ENCODE data around the gene ZNF576. TPM values are rescaled to one million over a fixed set of nuclear protein-coding genes. Genes with fewer than 3 reads are reported as not detected.
"Not testable (repeated sequence)": the region's sequence is repeated elsewhere in the genome, so short reads cannot be mapped to it uniquely, and the experiment has no call there.

The ZNF576 gene
- total RNA-seq, 1 experiment from 2014 or later: 14.1 TPM

DNA sequence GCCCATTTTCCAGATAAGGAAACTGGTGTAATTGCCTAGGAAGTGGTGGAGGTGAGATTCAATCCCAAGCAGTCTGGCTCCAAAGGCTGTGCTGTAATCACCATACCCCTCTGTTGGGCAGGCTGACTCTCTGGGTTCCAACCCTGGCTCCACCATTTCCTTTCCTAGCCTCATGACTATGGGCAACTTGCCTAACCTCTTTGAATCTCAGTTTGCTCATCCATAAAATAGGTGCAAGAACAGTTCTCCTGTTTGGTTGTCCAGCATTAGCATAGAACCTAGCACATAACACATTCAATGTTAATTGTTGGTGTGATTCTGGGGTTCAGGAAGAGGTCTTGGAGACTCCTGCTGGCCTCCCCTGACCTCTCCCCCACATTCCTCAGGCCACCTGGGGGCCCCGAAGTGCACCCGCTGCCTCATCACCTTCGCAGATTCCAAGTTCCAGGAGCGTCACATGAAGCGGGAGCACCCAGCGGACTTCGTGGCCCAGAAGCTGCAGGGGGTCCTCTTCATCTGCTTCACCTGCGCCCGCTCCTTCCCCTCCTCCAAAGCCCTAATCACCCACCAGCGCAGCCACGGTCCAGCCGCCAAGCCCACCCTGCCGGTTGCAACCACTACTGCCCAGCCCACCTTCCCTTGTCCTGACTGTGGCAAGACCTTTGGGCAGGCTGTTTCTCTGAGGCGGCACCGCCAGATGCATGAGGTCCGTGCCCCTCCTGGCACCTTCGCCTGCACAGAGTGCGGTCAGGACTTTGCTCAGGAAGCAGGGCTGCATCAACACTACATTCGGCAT is 2.2 kb downstream of the ZNF576 start:
- TF ChIP-seq TCF7L2 (IDR thresholded peaks at IDR 0.05; ENCODE audit: low read depth, low read length): no peak
- TF ChIP-seq, protein P1, sequence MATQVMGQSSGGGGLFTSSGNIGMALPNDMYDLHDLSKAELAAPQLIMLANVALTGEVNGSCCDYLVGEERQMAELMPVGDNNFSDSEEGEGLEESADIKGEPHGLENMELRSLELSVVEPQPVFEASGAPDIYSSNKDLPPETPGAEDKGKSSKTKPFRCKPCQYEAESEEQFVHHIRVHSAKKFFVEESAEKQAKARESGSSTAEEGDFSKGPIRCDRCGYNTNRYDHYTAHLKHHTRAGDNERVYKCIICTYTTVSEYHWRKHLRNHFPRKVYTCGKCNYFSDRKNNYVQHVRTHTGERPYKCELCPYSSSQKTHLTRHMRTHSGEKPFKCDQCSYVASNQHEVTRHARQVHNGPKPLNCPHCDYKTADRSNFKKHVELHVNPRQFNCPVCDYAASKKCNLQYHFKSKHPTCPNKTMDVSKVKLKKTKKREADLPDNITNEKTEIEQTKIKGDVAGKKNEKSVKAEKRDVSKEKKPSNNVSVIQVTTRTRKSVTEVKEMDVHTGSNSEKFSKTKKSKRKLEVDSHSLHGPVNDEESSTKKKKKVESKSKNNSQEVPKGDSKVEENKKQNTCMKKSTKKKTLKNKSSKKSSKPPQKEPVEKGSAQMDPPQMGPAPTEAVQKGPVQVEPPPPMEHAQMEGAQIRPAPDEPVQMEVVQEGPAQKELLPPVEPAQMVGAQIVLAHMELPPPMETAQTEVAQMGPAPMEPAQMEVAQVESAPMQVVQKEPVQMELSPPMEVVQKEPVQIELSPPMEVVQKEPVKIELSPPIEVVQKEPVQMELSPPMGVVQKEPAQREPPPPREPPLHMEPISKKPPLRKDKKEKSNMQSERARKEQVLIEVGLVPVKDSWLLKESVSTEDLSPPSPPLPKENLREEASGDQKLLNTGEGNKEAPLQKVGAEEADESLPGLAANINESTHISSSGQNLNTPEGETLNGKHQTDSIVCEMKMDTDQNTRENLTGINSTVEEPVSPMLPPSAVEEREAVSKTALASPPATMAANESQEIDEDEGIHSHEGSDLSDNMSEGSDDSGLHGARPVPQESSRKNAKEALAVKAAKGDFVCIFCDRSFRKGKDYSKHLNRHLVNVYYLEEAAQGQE (IDR thresholded peaks at IDR 0.05; ENCODE audit: insufficient read depth in 1 of 2, low read depth in 2 of 2, low read length in 1 of 2): no peak
- no peak for TF ChIP-seq CTCF (IDR thresholded peaks at IDR 0.05)
- no peak for TF ChIP-seq POLR2AphosphoS5 (IDR thresholded peaks at IDR 0.05; ENCODE audit: low read depth, low read length)
- no peak for TF ChIP-seq SIN3A (IDR thresholded peaks at IDR 0.05; ENCODE audit: borderline replicate concordance, insufficient read depth, low read depth, low read length)
- peaks cover 6% of the 10 kb centered on the region; the same call in 1 of the 2 replicates for H3K36me3 ChIP-seq (ENCODE audit: control insufficient read depth, insufficient read depth, low read length)
- H3K27me3 ChIP-seq (ENCODE audit: control insufficient read depth, insufficient read depth, low read length): no peaks in the 10 kb centered on the region
- H3K4me1 ChIP-seq (ENCODE audit: control insufficient read depth, insufficient read depth, low read length): peaks cover 7% of the 10 kb centered on the region; the same call in 1 of the 2 replicates
- DNase-seq (ENCODE audit: low read depth, low spot score): no peak
- in situ Hi-C loops (cut with HindIII; ENCODE audit: low pct_unique_long_range_greater_than_20kb, low sequenced_read_pairs) (no loop called here), intact Hi-C loops (cut with micrococcal nuclease; ENCODE audit: unreplicated experiment) (no loop called here)
- CTCF ChIA-PET: no interaction called here
- H3K4me3 ChIP-seq (ENCODE audit: low read depth in 2 of 2, low read length in 2 of 2): no peak overlapping the region
- POLR2A ChIA-PET: interaction anchor here (0.6 kb wide), 1 partner anchor 40 kb away, joined by 3 read pairs; no protein-coding TSS in a partner anchor
- H3K9me3 ChIP-seq (ENCODE audit: control insufficient read depth, insufficient read depth, low read depth, low read length): no peaks in the 10 kb centered on the region
- no peak overlapping the region for H3K27ac ChIP-seq (ENCODE audit: low read length)
- no TSS peak for BruUV-seq (replicated peaks)
- ATAC-seq: no peak

DNA sequence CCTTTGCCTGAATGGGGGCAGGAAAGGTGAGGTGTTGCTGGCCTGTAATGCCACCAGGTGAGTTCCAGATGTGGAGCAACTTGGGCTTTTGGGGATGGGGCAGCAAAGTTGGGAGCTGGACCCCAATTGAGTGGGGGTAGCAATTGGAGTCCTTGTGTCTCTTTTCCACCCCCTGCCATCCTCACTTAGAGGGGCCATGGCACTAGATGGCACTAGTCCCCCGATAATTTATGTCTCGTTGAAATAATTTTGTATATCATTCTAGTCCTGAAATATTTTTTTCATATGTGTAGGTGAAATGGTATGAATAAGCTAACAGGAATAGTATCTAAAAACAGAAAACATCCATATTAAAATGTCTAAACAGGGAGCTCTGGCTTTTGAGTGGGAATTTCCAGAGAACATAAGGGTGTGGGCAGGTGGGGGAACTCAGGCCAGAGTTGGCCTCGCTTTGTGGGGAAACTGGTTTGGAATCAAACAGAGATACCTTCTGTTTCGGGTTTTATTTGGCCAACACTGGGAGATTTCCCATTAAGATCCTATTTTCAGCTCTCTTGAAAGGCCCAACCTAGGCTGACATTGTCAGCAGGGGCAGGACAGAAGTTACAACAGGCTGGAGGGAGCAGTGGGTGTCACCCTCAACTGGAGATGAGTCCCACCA is 3.4 kb downstream of the ZNF576 start:
- Histone ChIP-seq H3K27me3 (ENCODE audit: control insufficient read depth, insufficient read depth, low read length) (no peaks in the 10 kb centered on the region), H3K4me3 (ENCODE audit: low read depth in 2 of 2, low read length in 2 of 2) (no peak overlapping the region), H3K9me3 (ENCODE audit: control insufficient read depth, insufficient read depth, low read depth, low read length) (no peaks in the 10 kb centered on the region), H3K36me3 (ENCODE audit: control insufficient read depth, insufficient read depth, low read length) (peaks cover 6% of the 10 kb centered on the region; the same call in 1 of the 2 replicates), H3K27ac (ENCODE audit: low read length) (no peak overlapping the region), H3K4me1 (ENCODE audit: control insufficient read depth, insufficient read depth, low read length) (peaks cover 7% of the 10 kb centered on the region; the same call in 1 of the 2 replicates)
- no peak for ATAC-seq
- ChIA-PET POLR2A (no interaction called here), CTCF (no interaction called here)
- TSS peak; percentile 58 for BruUV-seq (replicated peaks)
- no peak for DNase-seq (ENCODE audit: low read depth, low spot score)
- in situ Hi-C loops (cut with HindIII; ENCODE audit: low pct_unique_long_range_greater_than_20kb, low sequenced_read_pairs): no loop called here
- TF ChIP-seq, protein P1 (IDR thresholded peaks at IDR 0.05; ENCODE audit: insufficient read depth in 1 of 2, low read depth in 2 of 2, low read length in 1 of 2): no peak
- TF ChIP-seq POLR2AphosphoS5 (IDR thresholded peaks at IDR 0.05; ENCODE audit: low read depth, low read length) (no peak), TCF7L2 (IDR thresholded peaks at IDR 0.05; ENCODE audit: low read depth, low read length) (no peak), CTCF (IDR thresholded peaks at IDR 0.05) (no peak; the same call in 1 of the 2 replicates), SIN3A (IDR thresholded peaks at IDR 0.05; ENCODE audit: borderline replicate concordance, insufficient read depth, low read depth, low read length) (no peak)
- intact Hi-C loops (cut with micrococcal nuclease; ENCODE audit: unreplicated experiment): no loop called here

- H3K36me3 ChIP-seq (ENCODE audit: control insufficient read depth, insufficient read depth, low read length); ATAC-seq; H3K27ac ChIP-seq (ENCODE audit: low read length); BruUV-seq (replicated peaks); CTCF ChIA-PET; H3K9me3 ChIP-seq (ENCODE audit: control insufficient read depth, insufficient read depth, low read depth, low read length); H3K4me1 ChIP-seq (ENCODE audit: control insufficient read depth, insufficient read depth, low read length); H3K27me3 ChIP-seq (ENCODE audit: control insufficient read depth, insufficient read depth, low read length); POLR2A ChIA-PET; DNase-seq (ENCODE audit: low read depth, low spot score); in situ Hi-C loops (cut with HindIII; ENCODE audit: low pct_unique_long_range_greater_than_20kb, low sequenced_read_pairs); H3K4me3 ChIP-seq (ENCODE audit: low read depth in 2 of 2, low read length in 2 of 2); intact Hi-C loops (cut with micrococcal nuclease; ENCODE audit: unreplicated experiment): not testable (repeated sequence)
Measured at GRCh38 chr19:43600326-43600725, 3.9 kb downstream of the ZNF576 start.
